ENCODE data around the gene CYP19A1. TPM values are rescaled to one million over a fixed set of nuclear protein-coding genes. Genes with fewer than 3 reads are reported as not detected.
"Not testable (repeated sequence)": the region's sequence is repeated elsewhere in the genome, so short reads cannot be mapped to it uniquely, and the experiment has no call there.

The CYP19A1 gene
- total RNA-seq, 1 donor from 2014 or later: 0.55 TPM

- ATAC-seq: no peak
- no peak for DNase-seq
- intact Hi-C loops (cut with micrococcal nuclease): no loop called here
Observed at GRCh38 chr15:51274956-51275355, 63.4 kb downstream of the CYP19A1 start.

GRCh38 chr15:51270706-51271105 is 67.7 kb downstream of the CYP19A1 start:
- intact Hi-C loops (cut with micrococcal nuclease): no loop called here
- peak; percentile 49 for ATAC-seq

GRCh38 chr15:51269496-51269895 is 68.9 kb downstream of the CYP19A1 start:
- ATAC-seq (no peak), DNase-seq (no peak)
- intact Hi-C loops (cut with micrococcal nuclease): no loop called here

More at GRCh38 chr15:51270706-51271105, 67.7 kb downstream of the CYP19A1 start:
- no peak for DNase-seq

GRCh38 chr15:51267703-51268083 is 70.7 kb downstream of the CYP19A1 start:
- DNase-seq (no peak), ATAC-seq (peak; percentile 50)
- intact Hi-C loops (cut with micrococcal nuclease): no loop called here

- intact Hi-C loops (cut with micrococcal nuclease): no loop called here
- DNase-seq (no peak), ATAC-seq (peak; percentile 78)
Observed at GRCh38 chr15:51267051-51267702, 71.2 kb downstream of the CYP19A1 start.

GRCh38 chr15:51266656-51267050 is 71.7 kb downstream of the CYP19A1 start:
- DNase-seq (no peak), ATAC-seq (peak; percentile 36)
- intact Hi-C loops (cut with micrococcal nuclease): no loop called here

GRCh38 chr15:51265037-51265555 is 73.3 kb downstream of the CYP19A1 start:
- no peak for ATAC-seq
- intact Hi-C loops (cut with micrococcal nuclease): no loop called here
- no peak for DNase-seq

- ATAC-seq (no peak), DNase-seq (no peak)
- intact Hi-C loops (cut with micrococcal nuclease): no loop called here
Observed at GRCh38 chr15:51263726-51264125, 74.7 kb downstream of the CYP19A1 start.

- ATAC-seq: no peak
- intact Hi-C loops (cut with micrococcal nuclease): no loop called here
- DNase-seq: no peak
Observed at GRCh38 chr15:51263116-51263515, 75.3 kb downstream of the CYP19A1 start.

GRCh38 chr15:51262463-51262862 is 75.9 kb downstream of the CYP19A1 start:
- intact Hi-C loops (cut with micrococcal nuclease): no loop called here
- DNase-seq (no peak), ATAC-seq (no peak)

- intact Hi-C loops (cut with micrococcal nuclease); DNase-seq; ATAC-seq: not testable (repeated sequence)
Observed at GRCh38 chr15:51261113-51261512, 77.3 kb downstream of the CYP19A1 start.

GRCh38 chr15:51260202-51260601 is 78.2 kb downstream of the CYP19A1 start:
- intact Hi-C loops (cut with micrococcal nuclease): no loop called here
- ATAC-seq: no peak
- no peak for DNase-seq

GRCh38 chr15:51255533-51255932 is 82.9 kb downstream of the CYP19A1 start:
- no peak for ATAC-seq
- intact Hi-C loops (cut with micrococcal nuclease): no loop called here

GRCh38 chr15:51253366-51253765 is 85.0 kb downstream of the CYP19A1 start:
- DNase-seq (no peak), ATAC-seq (no peak)
- intact Hi-C loops (cut with micrococcal nuclease): no loop called here

More at GRCh38 chr15:51255533-51255932, 82.9 kb downstream of the CYP19A1 start:
- DNase-seq: no peak

- DNase-seq (no peak), ATAC-seq (no peak)
- intact Hi-C loops (cut with micrococcal nuclease): no loop called here
Observed at GRCh38 chr15:51252671-51253070, 85.7 kb downstream of the CYP19A1 start.

- no peak for ATAC-seq
- intact Hi-C loops (cut with micrococcal nuclease): no loop called here
- DNase-seq: no peak
Observed at GRCh38 chr15:51251556-51251955, 86.8 kb downstream of the CYP19A1 start.

GRCh38 chr15:51250217-51251011 is 88.0 kb downstream of the CYP19A1 start:
- DNase-seq: no peak
- no peak for ATAC-seq
- intact Hi-C loops (cut with micrococcal nuclease): no loop called here

GRCh38 chr15:51245628-51246027 is 92.8 kb downstream of the CYP19A1 start:
- ATAC-seq: no peak
- intact Hi-C loops (cut with micrococcal nuclease): no loop called here
- no peak for DNase-seq

GRCh38 chr15:51244423-51244869 is 94.0 kb downstream of the CYP19A1 start:
- ATAC-seq: no peak
- intact Hi-C loops (cut with micrococcal nuclease): no loop called here
- DNase-seq: no peak

- DNase-seq (no peak), ATAC-seq (no peak)
- intact Hi-C loops (cut with micrococcal nuclease): no loop called here
Observed at GRCh38 chr15:51243774-51244173, 94.6 kb downstream of the CYP19A1 start.

All from left ventricle myocardium superior (tissue), 1 donor.